MCF 10A (cell line): ENCODE results near the gene SMYD3. TPM values are rescaled to one million over a fixed set of nuclear protein-coding genes. Genes with fewer than 3 reads are reported as not detected.

Source experiments
- BruUV-seq: library from RNA; stranded (reverse); fragments of 400-500 nt; replicated peaks from 2 replicates; lab custom pipeline; 2021; lab: Mats Ljungman, UMichigan
- CTCF ChIA-PET: fragments of 300-600 bp; sonication (Branson Sonifier 250); formaldehyde crosslinking; extraction: SDS; loops from one replicate; lab custom pipeline; 2021; ENCODE audit warnings: antibody characterized with exemption, inconsistent platforms; lab: Yijun Ruan, JAX
- POLR2A ChIA-PET: fragments of 300-600, 350-650 bp; sonication (Branson Sonifier 250); formaldehyde crosslinking; extraction: SDS; loops from one replicate; lab custom pipeline; 2020; ENCODE audit warnings: antibody characterized with exemption, inconsistent platforms; lab: Yijun Ruan, JAX
- DNase-seq: peaks from one replicate; pipeline ENCODE4 v3.0.0-alpha.2; 2018; ENCODE audit not compliant: unreplicated experiment
- H3K27ac Mint-ChIP-seq: one replicate; pipeline ENCODE4 v1.8.0; 2022; ENCODE audit warnings: mild to moderate bottlenecking, low read depth, mixed read lengths; ENCODE audit not compliant: unreplicated experiment
- H3K27me3 Mint-ChIP-seq: one replicate; pipeline ENCODE4 v1.8.0; 2022; ENCODE audit warnings: mixed read lengths; ENCODE audit not compliant: insufficient read depth, unreplicated experiment
- H3K36me3 Mint-ChIP-seq: one replicate; pipeline ENCODE4 v1.8.0; 2022; ENCODE audit warnings: mild to moderate bottlenecking, moderate library complexity, mixed read lengths; ENCODE audit not compliant: insufficient read depth, unreplicated experiment
- H3K4me1 Mint-ChIP-seq: one replicate; pipeline ENCODE4 v1.8.0; 2022; ENCODE audit warnings: mixed read lengths; ENCODE audit not compliant: insufficient read depth, unreplicated experiment
- H3K4me3 Mint-ChIP-seq: one replicate; pipeline ENCODE4 v1.8.0; 2022; ENCODE audit warnings: mild to moderate bottlenecking, moderate library complexity, mixed read lengths; ENCODE audit not compliant: unreplicated experiment
- H3K9me3 Mint-ChIP-seq: one replicate; pipeline ENCODE4 v1.8.0; 2022; ENCODE audit warnings: mixed read lengths; ENCODE audit not compliant: unreplicated experiment
- intact Hi-C: fragments of 100-400 bp; cut with micrococcal nuclease; formaldehyde crosslinking; loops from 2 replicates; pipeline ENCODE4 v1.14.1; 2022
- total RNA-seq: library from RNA; stranded (reverse); gene quantifications from 2 replicates; pipeline ENCODE4 v1.2.3, GENCODE V29; 2022
- TF ChIP-seq, protein P1 (sequence below): fragments of 200-600 bp; IDR thresholded peaks from one replicate; pipeline ENCODE4 v1.8.0; 2022; ENCODE audit warnings: antibody characterized with exemption, mild to moderate bottlenecking; ENCODE audit not compliant: unreplicated experiment

Gene SMYD3
- total RNA-seq, 1 experiment from 2014 or later: 26.9 TPM

DNA sequence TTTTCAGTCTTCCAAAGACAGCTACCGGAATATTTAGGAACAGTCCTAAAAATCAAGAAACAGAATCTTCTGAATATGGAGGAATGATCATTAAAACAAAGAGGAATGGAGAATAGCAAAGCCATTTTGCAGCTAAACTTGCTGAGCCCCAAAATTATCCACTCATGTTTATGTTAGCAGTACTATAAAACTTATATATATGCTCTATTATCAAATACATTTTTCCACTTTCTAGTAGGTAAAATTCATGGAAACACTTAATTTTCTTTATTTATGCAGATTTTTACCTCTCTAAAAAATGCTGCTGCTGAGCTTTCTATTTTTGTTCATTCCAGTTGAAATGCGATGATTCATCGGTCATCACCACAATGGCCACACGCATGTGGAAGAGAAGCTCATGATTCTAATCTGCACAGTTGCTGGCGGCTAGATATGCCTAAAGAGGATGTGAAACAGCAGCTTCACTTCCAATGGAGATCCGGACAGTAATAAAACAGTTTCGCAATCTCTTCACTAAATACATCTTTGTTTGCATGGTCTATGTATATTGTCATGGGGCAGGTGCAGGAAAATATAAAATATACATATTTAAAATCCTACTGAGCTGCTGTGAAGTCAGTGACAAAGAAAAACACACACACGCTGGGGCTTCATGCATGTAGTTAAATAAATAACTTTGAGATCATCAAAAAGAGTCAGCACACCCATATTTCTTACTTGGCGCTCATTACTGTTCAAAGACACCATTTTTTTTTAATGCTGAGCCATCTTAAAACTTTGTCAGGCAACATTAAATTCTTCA, 292.2 kb downstream of the SMYD3 start:
- Mint-ChIP-seq H3K36me3 (no peaks in the 10 kb centered on the region), H3K4me1 (peaks cover 12% of the 10 kb centered on the region), H3K27ac (no peak overlapping the region), H3K27me3 (no peaks in the 10 kb centered on the region), H3K9me3 (no peaks in the 10 kb centered on the region), H3K4me3 (no peak overlapping the region)
- peak; percentile 96 for DNase-seq
- ChIA-PET POLR2A (interaction anchor here (0.6 to 1.7 kb wide), 17 partner anchors 9 to 1350 kb away, joined by 3 to 8 read pairs (median 3); no protein-coding TSS in a partner anchor), CTCF (interaction anchor here (0.5 to 1.1 kb wide), 6 partner anchors 10 to 1062 kb away, joined by 3 to 4 read pairs (median 3); no protein-coding TSS in a partner anchor)
- intact Hi-C loops: no loop called here
- TF ChIP-seq, protein P1, sequence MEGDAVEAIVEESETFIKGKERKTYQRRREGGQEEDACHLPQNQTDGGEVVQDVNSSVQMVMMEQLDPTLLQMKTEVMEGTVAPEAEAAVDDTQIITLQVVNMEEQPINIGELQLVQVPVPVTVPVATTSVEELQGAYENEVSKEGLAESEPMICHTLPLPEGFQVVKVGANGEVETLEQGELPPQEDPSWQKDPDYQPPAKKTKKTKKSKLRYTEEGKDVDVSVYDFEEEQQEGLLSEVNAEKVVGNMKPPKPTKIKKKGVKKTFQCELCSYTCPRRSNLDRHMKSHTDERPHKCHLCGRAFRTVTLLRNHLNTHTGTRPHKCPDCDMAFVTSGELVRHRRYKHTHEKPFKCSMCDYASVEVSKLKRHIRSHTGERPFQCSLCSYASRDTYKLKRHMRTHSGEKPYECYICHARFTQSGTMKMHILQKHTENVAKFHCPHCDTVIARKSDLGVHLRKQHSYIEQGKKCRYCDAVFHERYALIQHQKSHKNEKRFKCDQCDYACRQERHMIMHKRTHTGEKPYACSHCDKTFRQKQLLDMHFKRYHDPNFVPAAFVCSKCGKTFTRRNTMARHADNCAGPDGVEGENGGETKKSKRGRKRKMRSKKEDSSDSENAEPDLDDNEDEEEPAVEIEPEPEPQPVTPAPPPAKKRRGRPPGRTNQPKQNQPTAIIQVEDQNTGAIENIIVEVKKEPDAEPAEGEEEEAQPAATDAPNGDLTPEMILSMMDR: no peak
- BruUV-seq: no TSS peak

DNA sequence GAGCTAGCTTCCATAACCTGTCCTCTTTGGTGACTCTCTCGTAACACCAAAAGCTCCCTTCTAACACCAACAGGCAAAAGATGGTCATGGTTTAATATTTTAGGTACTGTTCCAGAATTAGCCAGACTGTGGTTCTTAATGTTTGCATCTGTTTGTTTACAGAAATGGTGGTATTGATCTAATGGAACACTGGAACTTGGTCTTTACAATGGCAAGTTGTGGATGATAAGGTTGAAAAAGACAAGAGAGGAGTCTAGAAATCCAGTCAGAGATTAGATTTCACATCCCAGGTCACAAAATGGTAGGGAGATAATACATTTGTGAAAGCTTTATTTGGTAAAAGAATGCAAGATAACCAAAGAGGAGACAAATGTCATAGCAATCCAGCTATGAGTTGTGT, 293.1 kb downstream of the SMYD3 start:
- CTCF ChIA-PET: interaction anchor here (0.5 to 1.2 kb wide), 7 partner anchors 79 to 1061 kb away, joined by 3 to 4 read pairs (median 3); no protein-coding TSS in a partner anchor
- Mint-ChIP-seq H3K36me3 (no peaks in the 10 kb centered on the region), H3K27ac (no peak overlapping the region)

DNA sequence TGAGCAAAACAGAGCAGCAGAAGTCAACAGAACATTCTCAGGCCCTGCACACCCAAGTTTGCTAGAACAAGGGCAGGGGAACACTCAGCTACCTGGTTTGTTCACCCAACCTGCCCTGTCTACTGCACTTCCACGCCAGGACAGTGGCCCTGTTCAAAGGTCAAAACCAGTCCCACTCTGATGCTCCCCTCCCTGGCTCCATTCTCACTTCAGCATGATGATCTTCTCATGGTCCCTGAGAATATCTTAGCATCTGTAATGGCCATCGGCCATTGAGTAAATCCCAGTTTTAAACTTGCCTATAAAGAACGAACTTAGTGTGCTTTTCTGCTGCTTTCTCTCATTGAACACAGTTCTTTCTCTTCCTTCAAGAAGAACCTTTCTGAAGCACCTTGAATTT, 293.6 kb downstream of the SMYD3 start:
- ChIA-PET CTCF (interaction anchor here (0.7 to 1.2 kb wide), 4 partner anchors 10 to 1056 kb away, joined by 3 read pairs; no protein-coding TSS in a partner anchor), POLR2A (interaction anchor here (0.6 to 1.7 kb wide), 8 partner anchors 8 to 1349 kb away, joined by 3 to 4 read pairs (median 4); no protein-coding TSS in a partner anchor)
- no TSS peak for BruUV-seq
- Mint-ChIP-seq H3K9me3 (no peaks in the 10 kb centered on the region), H3K36me3 (no peaks in the 10 kb centered on the region), H3K4me1 (peaks cover 12% of the 10 kb centered on the region), H3K27ac (no peak overlapping the region), H3K4me3 (no peak overlapping the region), H3K27me3 (no peaks in the 10 kb centered on the region)
- intact Hi-C loops: no loop called here
- no peak for DNase-seq
- TF ChIP-seq, protein P1: no peak

More for the DNA sequence above, 293.1 kb downstream of the SMYD3 start:
- no peaks in the 10 kb centered on the region for H3K27me3 Mint-ChIP-seq
- POLR2A ChIA-PET: interaction anchor here (0.6 to 1.7 kb wide), 10 partner anchors 8 to 1349 kb away, joined by 3 to 5 read pairs (median 4); no protein-coding TSS in a partner anchor
- peaks cover 12% of the 10 kb centered on the region for H3K4me1 Mint-ChIP-seq
- no peaks in the 10 kb centered on the region for H3K9me3 Mint-ChIP-seq
- no peak for DNase-seq
- BruUV-seq: no TSS peak
- intact Hi-C loops: no loop called here
- H3K4me3 Mint-ChIP-seq: no peak overlapping the region
- TF ChIP-seq, protein P1: no peak

DNA sequence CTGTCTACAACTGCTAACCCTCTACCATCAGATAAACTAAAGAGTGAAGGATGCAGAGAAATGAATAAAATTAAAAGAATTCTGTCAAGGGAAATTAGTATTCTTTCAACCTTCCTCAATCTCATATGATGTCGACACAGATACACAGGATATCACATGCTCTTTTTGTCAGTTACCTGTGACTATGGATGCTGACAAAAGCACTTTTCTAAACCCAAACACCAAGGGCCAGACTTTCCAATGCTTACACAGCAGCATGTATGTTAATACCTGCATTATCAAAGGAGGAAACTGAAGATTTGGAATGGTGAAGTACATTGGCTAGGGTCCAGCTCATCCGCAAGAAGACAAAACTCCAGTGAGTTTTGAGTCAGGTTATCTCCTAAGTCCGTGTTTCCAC, 294.0 kb downstream of the SMYD3 start:
- POLR2A ChIA-PET: interaction anchor here (1.0 kb wide), 1 partner anchor 9 kb away, joined by 4 read pairs; no protein-coding TSS in a partner anchor
- TF ChIP-seq, protein P1: no peak
- H3K36me3 Mint-ChIP-seq: no peaks in the 10 kb centered on the region

More for the DNA sequence above, 294.0 kb downstream of the SMYD3 start:
- no peaks in the 10 kb centered on the region for H3K27me3 Mint-ChIP-seq
- no peaks in the 10 kb centered on the region for H3K9me3 Mint-ChIP-seq
- BruUV-seq: no TSS peak
- CTCF ChIA-PET: interaction anchor here (0.7 to 1.2 kb wide), 2 partner anchors 10 to 236 kb away, joined by 3 read pairs; no protein-coding TSS in a partner anchor
- peaks cover 12% of the 10 kb centered on the region for H3K4me1 Mint-ChIP-seq
- H3K27ac Mint-ChIP-seq: no peak overlapping the region
- H3K4me3 Mint-ChIP-seq: no peak overlapping the region
- no peak for DNase-seq
- intact Hi-C loops: no loop called here
